Stimulated activated CD4-positive, alpha-beta T cell treated with anti-CD3 and anti-CD28 coated beads, Interleukin-4, amount 100 ng/mL, for 1 hour (primary cell): Measurements from ENCODE around the gene SVOPL.
"Not testable (repeated sequence)": the region's sequence is repeated elsewhere in the genome, so short reads cannot be mapped to it uniquely, and the experiment has no call there.

Source experiments
- DNase-seq: peaks from one replicate; pipeline ENCODE4 v3.0.0-alpha.2; 2020

Gene SVOPL, protein sequence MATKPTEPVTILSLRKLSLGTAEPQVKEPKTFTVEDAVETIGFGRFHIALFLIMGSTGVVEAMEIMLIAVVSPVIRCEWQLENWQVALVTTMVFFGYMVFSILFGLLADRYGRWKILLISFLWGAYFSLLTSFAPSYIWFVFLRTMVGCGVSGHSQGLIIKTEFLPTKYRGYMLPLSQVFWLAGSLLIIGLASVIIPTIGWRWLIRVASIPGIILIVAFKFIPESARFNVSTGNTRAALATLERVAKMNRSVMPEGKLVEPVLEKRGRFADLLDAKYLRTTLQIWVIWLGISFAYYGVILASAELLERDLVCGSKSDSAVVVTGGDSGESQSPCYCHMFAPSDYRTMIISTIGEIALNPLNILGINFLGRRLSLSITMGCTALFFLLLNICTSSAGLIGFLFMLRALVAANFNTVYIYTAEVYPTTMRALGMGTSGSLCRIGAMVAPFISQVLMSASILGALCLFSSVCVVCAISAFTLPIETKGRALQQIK

DNA sequence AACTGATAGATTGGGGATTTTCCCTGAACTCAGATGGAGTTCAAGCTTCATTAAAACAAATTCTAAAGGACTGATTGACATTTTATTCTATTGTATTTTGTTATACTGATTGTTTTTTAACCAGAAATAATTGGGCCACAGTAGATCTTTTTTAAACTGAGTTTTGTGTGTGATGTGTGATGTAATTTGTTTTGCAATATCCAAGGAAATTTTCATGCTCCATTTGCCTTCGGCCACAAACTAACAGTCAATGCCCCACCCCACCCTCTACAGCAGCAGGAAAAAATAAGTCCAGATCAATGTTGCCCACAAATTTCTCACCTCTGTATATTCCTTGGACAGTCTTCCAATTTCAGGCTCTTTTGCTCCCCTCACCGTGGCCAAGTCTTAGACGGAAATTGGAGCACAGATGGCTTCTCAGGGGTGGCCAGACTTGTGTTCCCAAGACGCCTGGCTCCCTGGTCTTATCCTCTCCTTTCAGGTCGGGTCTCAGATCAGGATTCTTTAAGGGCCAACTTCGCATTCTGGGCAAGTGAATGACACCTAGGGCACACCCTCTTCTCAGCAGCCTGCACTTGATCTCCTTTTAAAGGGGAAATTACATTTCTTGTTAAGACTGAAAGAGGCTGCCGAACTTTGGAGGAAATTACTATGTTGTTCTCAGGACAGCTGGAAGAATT lies at the start of gene SVOPL:
Gene SVOPL, minus strand, starts transcription at position 506 of the 680 bp plus-strand sequence. CDS start 22,317 bp downstream, outside the sequence.
- no peak for DNase-seq

- no peak for DNase-seq
These were observed 49.3 kb upstream of the SVOPL start for GRCh38 chr7:138750473-138750872.

DNA sequence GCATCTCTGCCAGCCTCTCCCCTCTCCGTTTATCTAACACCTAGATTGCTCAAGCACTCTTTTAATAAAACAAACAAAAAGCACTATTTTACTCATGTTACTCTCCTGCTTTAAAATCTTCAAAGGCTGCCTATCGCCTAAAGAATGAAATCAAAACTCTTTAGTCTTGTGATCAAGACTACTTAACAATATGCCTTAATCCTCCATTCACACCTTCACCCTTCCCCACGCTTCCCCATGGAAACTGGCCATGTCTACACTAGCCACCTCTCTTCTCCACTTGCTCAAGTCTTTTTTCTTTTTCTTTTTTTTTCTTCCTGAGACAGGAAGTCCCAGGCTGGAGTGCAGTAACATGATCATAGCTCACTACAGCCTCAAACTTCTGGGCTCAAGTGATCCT lies 48.8 kb upstream of the SVOPL start:
- DNase-seq, result no peak

DNA sequence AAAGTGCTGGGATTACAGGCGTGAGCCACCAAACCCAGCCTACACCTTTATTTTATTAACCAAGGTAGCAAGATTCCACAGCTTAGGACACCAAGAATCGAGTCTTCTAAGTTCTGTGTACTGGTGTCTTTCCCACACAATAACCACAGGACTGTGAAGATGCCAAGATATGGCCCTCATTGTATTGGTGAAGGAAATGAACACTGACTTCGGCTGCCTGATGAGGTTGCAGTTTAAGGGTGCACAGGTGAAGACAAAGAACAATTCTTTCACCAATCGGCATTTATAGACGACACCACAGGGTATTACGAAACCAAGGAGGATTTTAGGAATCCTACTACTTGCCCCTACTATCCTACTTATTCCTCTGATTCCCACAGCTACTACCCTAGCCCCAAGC lies 47.5 kb upstream of the SVOPL start:
- DNase-seq, result no peak

GRCh38 chr7:138746073-138746472 lies 44.9 kb upstream of the SVOPL start:
- DNase-seq, result no peak

DNA sequence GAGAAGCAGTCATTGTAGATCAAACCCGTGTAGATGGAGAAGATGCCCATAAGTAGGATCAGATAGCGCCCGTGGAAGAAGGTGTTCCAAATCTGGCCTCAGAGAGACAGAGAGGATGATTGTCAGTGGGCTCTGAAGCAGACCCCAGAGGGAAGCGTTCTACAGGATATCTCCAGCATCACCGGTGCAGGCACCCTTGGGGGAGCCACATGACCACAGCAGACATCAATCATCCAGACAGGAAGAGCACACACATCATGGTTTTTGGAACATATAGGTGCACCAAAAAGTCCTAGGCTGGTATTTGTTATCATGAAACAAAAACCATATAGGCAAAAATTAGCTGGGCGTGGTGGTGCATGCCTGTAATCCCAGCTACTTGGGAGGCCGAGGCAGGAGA lies 44.0 kb upstream of the SVOPL start:
- no peak for DNase-seq

DNA sequence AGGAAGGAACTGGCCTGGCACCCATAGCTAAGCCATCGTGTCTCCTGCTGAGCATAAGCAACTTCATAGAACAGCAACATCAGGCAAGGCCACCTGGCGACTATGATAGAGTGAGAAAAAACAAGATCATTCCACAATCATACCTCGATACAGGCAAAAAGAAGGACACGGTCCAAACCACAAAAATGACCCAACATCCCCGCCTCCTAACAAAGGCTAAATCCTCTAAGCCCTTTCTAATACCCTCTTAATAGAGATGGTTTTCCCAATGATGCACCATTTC lies 40.2 kb upstream of the SVOPL start:
- no peak for DNase-seq

DNA sequence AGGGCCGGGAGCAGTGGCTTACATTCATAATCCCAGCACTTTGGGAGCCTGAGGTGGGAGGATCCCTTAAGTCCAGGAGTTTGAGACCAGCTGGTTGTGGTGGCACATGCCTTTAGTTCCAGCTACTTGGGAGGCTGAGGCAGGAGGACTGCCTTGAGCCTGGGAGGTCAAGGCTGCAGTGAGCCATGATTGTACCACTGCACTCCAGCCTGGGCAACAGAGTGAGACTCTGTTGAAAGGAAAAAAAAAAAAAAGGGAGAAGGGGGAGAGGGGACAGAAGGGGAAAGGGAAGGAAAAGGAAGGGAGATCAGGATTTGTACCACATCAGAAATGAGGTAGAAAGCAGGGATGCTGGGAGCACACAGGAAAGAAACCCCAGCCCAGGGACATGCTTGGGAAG lies 38.7 kb upstream of the SVOPL start:
- no peak for DNase-seq

- DNase-seq, result peak; percentile 85
These were observed 37.6 kb upstream of the SVOPL start for GRCh38 chr7:138738551-138739335.

- no peak for DNase-seq
These were observed 37.0 kb upstream of the SVOPL start for GRCh38 chr7:138738114-138738513.

GRCh38 chr7:138735399-138735798 lies 34.2 kb upstream of the SVOPL start:
- no peak for DNase-seq

GRCh38 chr7:138731733-138732132 lies 30.6 kb upstream of the SVOPL start:
- not testable (repeated sequence) for DNase-seq

DNA sequence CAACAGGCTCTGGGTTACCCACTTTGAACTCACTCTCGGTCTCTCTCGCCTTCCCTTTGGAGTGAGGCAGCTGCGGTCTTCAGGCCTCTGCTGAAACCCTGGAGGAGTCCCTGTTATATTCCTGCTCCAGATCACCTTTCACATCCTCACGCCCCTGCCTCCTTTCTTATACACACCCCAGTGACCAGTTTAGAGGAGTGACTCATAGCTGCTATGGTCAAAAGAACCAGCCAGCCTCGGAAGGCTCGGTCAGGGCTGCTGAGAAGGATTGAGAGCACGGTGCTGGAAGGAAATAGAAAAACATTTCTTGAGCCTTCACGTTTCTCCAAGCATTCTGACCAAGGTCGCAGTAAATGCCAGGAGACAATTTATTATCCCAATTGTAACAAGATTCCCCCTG lies 28.3 kb upstream of the SVOPL start:
- no peak for DNase-seq

DNA sequence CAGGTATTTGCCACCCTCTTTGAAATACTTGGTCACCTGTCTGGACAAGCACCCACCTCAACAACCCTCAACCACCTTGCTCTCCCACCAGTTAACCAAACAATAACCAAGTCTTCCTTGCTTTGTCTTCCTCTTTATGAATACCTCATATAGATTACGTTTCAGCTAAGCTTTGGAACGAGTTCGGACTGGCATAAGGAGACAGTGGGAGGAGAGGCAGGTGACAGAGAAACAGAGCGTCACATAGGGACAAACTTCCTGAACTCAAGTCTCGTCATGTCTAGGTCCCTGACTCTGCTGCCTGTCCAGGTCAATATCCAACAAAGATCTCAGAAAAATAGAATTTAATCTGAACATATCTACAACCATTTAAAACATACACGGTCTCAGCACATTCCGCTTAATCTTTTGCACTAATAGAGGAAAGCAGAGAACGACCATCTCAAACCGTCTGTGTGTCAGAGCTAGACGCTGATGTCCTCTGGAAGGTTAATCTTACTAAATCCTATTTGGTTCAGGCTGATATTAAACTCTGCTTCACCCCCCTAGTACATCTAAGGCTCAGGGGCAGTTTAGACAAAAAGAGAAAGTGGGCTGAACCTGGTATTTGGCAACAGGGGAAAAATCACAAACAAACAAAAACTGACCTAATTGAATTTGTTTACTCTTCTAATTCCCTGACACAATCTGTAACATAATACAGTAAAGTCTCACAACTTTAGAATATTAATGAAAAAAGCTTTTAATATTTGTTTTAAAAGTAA lies 26.4 kb upstream of the SVOPL start:
- DNase-seq, result no peak

DNA sequence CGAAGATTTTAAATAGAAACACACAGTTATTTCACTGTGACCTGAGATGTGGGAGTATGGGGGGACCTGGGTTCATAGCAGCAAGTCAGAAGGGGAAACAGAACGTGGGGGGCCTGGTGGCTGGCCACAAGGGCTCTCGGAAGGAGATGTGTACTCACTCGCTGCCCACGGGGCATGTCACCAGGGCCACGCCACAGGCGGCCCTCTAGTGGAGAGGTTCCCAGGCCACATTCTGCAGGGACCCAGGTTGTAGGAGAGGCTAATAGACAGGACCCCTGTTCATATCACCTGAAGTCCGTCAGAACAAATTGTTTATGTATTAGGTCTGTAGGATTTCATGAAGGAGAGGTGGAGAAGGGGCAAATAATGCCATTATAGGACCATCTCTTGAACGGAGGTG lies 25.1 kb upstream of the SVOPL start:
- no peak for DNase-seq

DNA sequence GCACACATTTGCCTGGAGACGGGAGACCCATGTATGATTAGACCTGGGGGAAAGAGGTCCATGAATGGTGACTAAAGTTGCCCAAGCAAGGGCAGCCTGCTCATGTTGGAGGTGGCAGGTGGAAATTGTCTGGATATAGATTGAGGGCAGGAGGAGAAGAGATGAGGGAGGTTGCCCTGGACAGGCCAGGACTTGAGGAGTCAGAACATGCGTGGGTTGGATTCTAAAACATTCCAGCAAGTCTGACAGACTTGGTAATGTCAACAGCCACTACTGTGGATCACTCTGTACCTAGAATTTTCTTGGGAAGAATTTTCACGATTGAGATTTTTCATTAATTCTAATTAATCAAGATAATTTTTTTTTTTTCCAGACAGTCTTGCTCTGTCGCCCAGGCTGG lies 19.1 kb upstream of the SVOPL start:
- DNase-seq, result no peak

- no peak for DNase-seq
These were observed 15.7 kb upstream of the SVOPL start for GRCh38 chr7:138716889-138717288.

GRCh38 chr7:138713191-138713590 lies 12.0 kb upstream of the SVOPL start:
- no peak for DNase-seq

- no peak for DNase-seq
These were observed 11.5 kb upstream of the SVOPL start for GRCh38 chr7:138712652-138713051.

- no peak for DNase-seq
These were observed 9.6 kb upstream of the SVOPL start for GRCh38 chr7:138710536-138711385.

- no peak for DNase-seq
These were observed 4.0 kb upstream of the SVOPL start for GRCh38 chr7:138705167-138705566.

DNA sequence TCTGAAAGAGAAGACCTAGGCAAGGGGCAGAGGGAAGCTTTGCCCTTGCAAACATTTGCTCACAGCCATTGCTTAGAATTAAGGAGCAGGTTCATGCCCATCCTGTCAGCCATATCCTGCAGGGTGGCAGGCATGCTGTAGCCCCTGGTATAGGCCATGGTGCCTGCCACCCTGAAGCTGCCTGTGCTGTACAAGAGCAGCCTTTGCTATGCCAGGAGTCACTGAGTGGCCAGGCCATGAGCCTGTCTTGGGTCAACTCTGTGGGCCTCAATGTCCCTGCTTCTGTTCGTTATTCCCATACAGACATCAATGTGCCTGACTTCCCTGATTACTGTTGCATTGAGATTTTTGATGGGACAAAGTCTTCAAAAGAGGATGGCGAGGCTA lies 368 bp upstream of the SVOPL start:
- no peak for DNase-seq
